Heart right ventricle (tissue), 16 donors: Measurements from ENCODE around the gene CPEB4. TPM values are rescaled to one million over a fixed set of nuclear protein-coding genes. Genes with fewer than 3 reads are reported as not detected.

ENCODE experiments used
- ATAC-seq, 8 donors: fragments of 200-7000 bp; cut with Tn5 transposase; one replicate each; pipeline ENCODE4 v1.9.1; 2020; ENCODE audit warnings: mild to moderate bottlenecking in 8 of 8, moderate library complexity in 8 of 8, moderate number of reproducible peaks in 1 of 8
- DNase-seq, 2 donors: peaks; one replicate each; pipeline ENCODE4 v3.0.0-alpha.2; 2020
- H3K27ac ChIP-seq, 10 donors: fragments of 200-600 bp; sonication (generic) in 2 of 10; one replicate each; pipeline versions ENCODE4 v1.5.0 to v1.8.0; 2020 to 2022; ENCODE audit warnings: mild to moderate bottlenecking in 3 of 10
- H3K27me3 ChIP-seq, 7 donors: fragments of 200-600 bp; one replicate each; pipeline ENCODE4 v1.8.0; 2021 to 2022; ENCODE audit warnings: mild to moderate bottlenecking in 2 of 7
- H3K36me3 ChIP-seq, 9 donors: fragments of 200-600 bp; sonication (generic) in 1 of 9; one replicate each; pipeline versions ENCODE4 v1.5.0 to v1.8.0; 2020 to 2022; ENCODE audit warnings: mild to moderate bottlenecking in 2 of 9
- H3K4me1 ChIP-seq, 9 donors: fragments of 200-600 bp; sonication (generic) in 1 of 9; one replicate each; pipeline versions ENCODE4 v1.5.0 to v1.8.0; 2020 to 2022; ENCODE audit warnings: mild to moderate bottlenecking in 4 of 9
- H3K4me3 ChIP-seq, 10 donors: fragments of 200-600 bp; sonication (generic) in 2 of 10; one replicate each; pipeline versions ENCODE4 v1.5.0 to v1.8.0; 2020 to 2022; ENCODE audit warnings: mild to moderate bottlenecking in 7 of 10, moderate library complexity in 2 of 10
- H3K9me3 ChIP-seq, 11 donors: fragments of 200-600 bp in 10 of 11; sonication (generic) in 2 of 11; one replicate each; pipeline versions ENCODE4 v1.5.0 to v1.8.0; 2013 to 2022; ENCODE audit warnings: mild to moderate bottlenecking in 2 of 11, control low read depth in 1 of 11, moderate library complexity in 1 of 11
- CTCF ChIP-seq, 9 donors: fragments of 200-600 bp; sonication (generic) in 2 of 9; IDR thresholded peaks; one replicate each; pipeline versions ENCODE4 v1.5.0 to v1.8.0; 2021 to 2022; ENCODE audit warnings: antibody characterized with exemption in 9 of 9, mild to moderate bottlenecking in 5 of 9, moderate library complexity in 1 of 9
- WGBS, 2 donors: extraction: QIAGEN DNeasy Blood & Tissue Kit; methylation state at CpG; one replicate each; pipeline ENCODE4 v1.1.7; 2013; ENCODE audit warnings: inconsistent platforms in 1 of 2; 5-methylcytosine and 5-hydroxymethylcytosine counted together
- intact Hi-C, 10 donors: fragments of 100-400 bp; cut with DNase I; formaldehyde crosslinking; loops; one replicate each; pipeline versions ENCODE4 v1.11.1 to v1.14.2; 2022
- long read RNA-seq, 3 donors: library from polyadenylated mRNA; unstranded; transcript quantifications; one replicate each; pipeline ENCODE4 v2.0.0, GENCODE V29; 2020 to 2021
- polyA plus RNA-seq, 2 donors: library from polyadenylated mRNA; stranded (reverse); fragments of 200-250 nt; gene quantifications; one replicate each; pipeline ENCODE4 v1.2.3, GENCODE V29; 2013
- total RNA-seq, 10 donors: library from RNA; stranded (reverse); fragmentation: NEBNext Ultra II Directional in 3 of 10; extraction: Animal tissue kit (Norgen Biotek cat#: 25700) in 3 of 10; gene quantifications; one replicate each; pipeline versions ENCODE4 v1.2.1 to v1.2.4, GENCODE V29; 2021 to 2023
- donor health status: Arrhythmogenic right ventricular cardiomyopathy.
- donor health status: ischemic (EF 13 %, LVEDD 7.1; RV severe dilation, severe dysfunction).
- donor health status: healthy with polysubstance abuse.
- donor health status: DM: no; HTN: yes; CAD: no.
- donor health status: DM: no; HTN: no; CAD: no.
- donor health status: ischemic (EF 25% LVEDD 6.9; RV normal size, moderate dysfunction).
- donor health status: ischemic (EF 25% LVEDD 5.7; RV mildly dilated, moderate dysfunction).
- donor health status: healthy.
- donor health status: DM: yes; HTN: yes; CAD: no.
- donor health status: Ischemic cardiomyopathy.
- donor health status: ischemic (EF 35%, LVEDD 5.7; RV mildly dilated, moderate dysfunction).
- donor health status: nonischemic (EF 11% LVEDD 7.7; RV severe dilation, severe dysfunction).
- donor health status: DM: yes; HTN: yes; CAD: no.
- donor health status: PGD.
- donor health status: ischemic (EF 29% LVEDD 5.4; RV normal size, mild dysfunction).
- donor health status: nonischemic (EF 23%, LVEDD 6.1; RV moderate dilation, normal function).

The CPEB4 gene
- 100 to 1,000 TPM; 116 to 279 (median 187) TPM for total RNA-seq
- polyA plus RNA-seq = 10 to 100 TPM; 29.4 to 35.4 TPM
- long read RNA-seq, donor 1, transcript CPEB4-208 (8 exons, 2,607 nt) = major isoform, 10 of 69 reads
- long read RNA-seq, donor 1, partial matches to known transcripts = 2 of 69 reads
- long read RNA-seq, donor 1, other reads (novel, unspliced or antisense) = 54 of 69 reads
- long read RNA-seq, donor 2, transcript CPEB4-208 (8 exons, 2,607 nt) = major isoform, 11 of 71 reads
- long read RNA-seq, donor 2, partial matches to known transcripts = 14 of 71 reads
- long read RNA-seq, donor 2, other reads (novel, unspliced or antisense) = 44 of 71 reads
- long read RNA-seq, donor 3, transcript CPEB4-208 (8 exons, 2,607 nt) = major isoform, 36 of 187 reads
- long read RNA-seq, donor 3, partial matches to known transcripts = 68 of 187 reads
- long read RNA-seq, donor 3, other reads (novel, unspliced or antisense) = 81 of 187 reads

GRCh38 chr5:173887610-173888472, at the start of gene CPEB4:
TSS of gene CPEB4 (plus strand) at chr5:173888349. CDS start at chr5:173889734, 1,385 bp downstream.
- Histone ChIP-seq H3K27ac (peak within 1 kb of the TSS; percentile 74 to 97 (median 90)), H3K4me1 (peaks cover 0 to 77% (median 25%) of the 10 kb centered on the region in 9 donors), H3K27me3 (no peaks in the 10 kb centered on the region), H3K9me3 (no peaks in the 10 kb centered on the region), H3K36me3 (no peaks in the 10 kb centered on the region), H3K4me3 (peak within 1 kb of the TSS; percentile 72 to 94 (median 82))
- ATAC-seq (peak; percentile 96 to 99 (median 96)), DNase-seq (peak; percentile 98 to 99)
- intact Hi-C loops = loop anchor here in 8 of 10 donors (1.0 to 10.0 kb wide), 12 partner anchors 34 to 273 kb away; partner anchors contain the start of gene BOD1 (in 4 of the 8)
- WGBS, 2 donors = 4 to 5% methylated on average over 55 of the region's 55 CpGs
- TF ChIP-seq CTCF (IDR thresholded peaks at IDR 0.05) = no peak

GRCh38 chr5:173839117-173839713, 48.9 kb upstream of the CPEB4 start:
- no peak for DNase-seq
- Histone ChIP-seq H3K27me3 (no peaks in the 10 kb centered on the region), H3K4me1 (peaks cover 0 to 22% (median 0%) of the 10 kb centered on the region in 9 donors), H3K27ac (no peak overlapping the region), H3K4me3 (no peak overlapping the region), H3K9me3 (no peaks in the 10 kb centered on the region), H3K36me3 (no peaks in the 10 kb centered on the region)
- peak in 6 of 8 donors; percentile 47 to 84 (median 66) for ATAC-seq
- no peak for TF ChIP-seq CTCF (IDR thresholded peaks at IDR 0.05)
- WGBS, 2 donors = 46 to 50% methylated on average over 5 of the region's 5 CpGs
- intact Hi-C loops = no loop called here

- ATAC-seq (no peak), DNase-seq (no peak)
- H3K4me3 ChIP-seq = no peak overlapping the region
- H3K27me3 ChIP-seq = no peaks in the 10 kb centered on the region
- WGBS, 2 donors = 77% methylated on average over 6 of the region's 6 CpGs
- no peak for TF ChIP-seq CTCF (IDR thresholded peaks at IDR 0.05)
- no peaks in the 10 kb centered on the region for H3K9me3 ChIP-seq
- H3K4me1 ChIP-seq = peaks cover 0 to 13% (median 0%) of the 10 kb centered on the region in 9 donors
- H3K36me3 ChIP-seq = no peaks in the 10 kb centered on the region
- intact Hi-C loops = no loop called here
- H3K27ac ChIP-seq = no peak overlapping the region
Measured at GRCh38 chr5:173840111-173840983, 47.8 kb upstream of the CPEB4 start.
